HUES6 (cell line): ENCODE data around the gene MYLK4.

ENCODE experiments used
- H3K27ac ChIP-seq: 2 replicates; pipeline ENCODE4 v1.7.0; 2013; ENCODE audit warnings: low read depth, mild to moderate bottlenecking, low read length, inconsistent platforms
- H3K27me3 ChIP-seq: 2 replicates; pipeline ENCODE4 v1.6.1; 2013; ENCODE audit warnings: low read length; ENCODE audit not compliant: control insufficient read depth, insufficient read depth
- H3K36me3 ChIP-seq: 2 replicates; pipeline ENCODE4 v1.6.1; 2013; ENCODE audit warnings: low read length; ENCODE audit not compliant: control insufficient read depth, insufficient read depth
- H3K4me1 ChIP-seq: 2 replicates; pipeline ENCODE4 v1.6.1; 2013; ENCODE audit warnings: low read length; ENCODE audit not compliant: control insufficient read depth, insufficient read depth
- H3K4me3 ChIP-seq: 2 replicates; pipeline ENCODE4 v1.5.1; 2013; ENCODE audit warnings: low read depth, low read length
- H3K9ac ChIP-seq: one replicate; pipeline ENCODE4 v1.6.1; 2013; ENCODE audit warnings: mild to moderate bottlenecking, low read length
- H3K9me3 ChIP-seq: 2 replicates; pipeline ENCODE4 v1.6.1; 2013; ENCODE audit warnings: low read depth, low read length; ENCODE audit not compliant: control insufficient read depth, insufficient read depth

MYLK4 gene

DNA sequence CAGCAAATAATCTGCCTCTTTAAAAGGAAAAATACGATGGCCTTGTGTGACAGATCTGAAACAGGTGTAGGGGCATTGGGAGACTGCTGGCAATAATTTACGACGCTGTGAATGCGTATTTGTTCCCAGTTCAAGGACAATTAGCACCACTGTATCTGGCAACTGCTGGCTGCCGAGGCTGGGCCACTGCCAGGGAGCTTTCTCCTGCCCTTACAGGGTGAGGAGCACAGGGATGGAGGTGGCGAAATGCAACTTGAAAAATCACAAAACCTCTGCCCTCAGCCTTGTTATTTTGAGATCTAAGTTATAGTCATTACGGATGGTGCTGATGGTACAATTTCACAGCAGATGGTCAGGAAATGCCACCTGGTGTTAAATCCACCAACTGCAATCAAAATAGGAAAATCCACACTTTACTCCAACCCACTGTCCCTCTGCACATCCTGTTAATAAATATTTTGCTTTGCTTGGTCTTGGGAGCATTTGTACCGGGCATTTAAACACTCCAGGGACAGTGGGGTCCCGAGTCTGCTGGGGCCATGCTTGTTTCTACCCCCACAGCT lies 6.4 kb downstream of the MYLK4 start:
- Histone ChIP-seq H3K4me3 (no peak overlapping the region), H3K36me3 (no peaks in the 10 kb centered on the region), H3K9ac (no peak overlapping the region), H3K9me3 (no peaks in the 10 kb centered on the region), H3K27me3 (no peaks in the 10 kb centered on the region), H3K4me1 (peaks cover 22% of the 10 kb centered on the region), H3K27ac (no peak overlapping the region)

- no peak overlapping the region for H3K4me3 ChIP-seq
- H3K4me1 ChIP-seq = peaks cover 22% of the 10 kb centered on the region
- no peak overlapping the region for H3K27ac ChIP-seq
- H3K9ac ChIP-seq = no peak overlapping the region
- H3K27me3 ChIP-seq = no peaks in the 10 kb centered on the region
- no peaks in the 10 kb centered on the region for H3K9me3 ChIP-seq
- H3K36me3 ChIP-seq = no peaks in the 10 kb centered on the region
These were observed 7.2 kb downstream of the MYLK4 start for GRCh38 chr6:2743280-2744208.

DNA sequence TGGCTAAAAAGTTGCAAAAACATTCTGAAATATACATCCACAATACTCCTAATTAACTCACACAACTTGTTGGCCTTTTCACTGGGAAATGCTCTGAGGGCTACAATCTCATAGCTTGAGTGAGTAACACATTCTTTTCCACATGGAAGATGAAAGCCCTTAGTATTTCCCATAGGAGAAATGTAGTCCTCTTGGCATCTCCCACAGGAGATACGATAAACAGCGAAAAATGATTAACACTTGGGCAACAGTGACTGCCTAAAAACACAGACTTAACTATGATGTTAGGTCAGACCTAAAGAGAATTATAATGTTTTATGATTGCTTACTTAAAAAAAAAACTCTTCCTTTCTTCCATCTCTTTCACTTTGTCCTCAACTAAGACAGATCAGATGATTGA lies 9.0 kb downstream of the MYLK4 start:
- Histone ChIP-seq H3K9ac (no peak overlapping the region), H3K9me3 (no peaks in the 10 kb centered on the region), H3K4me3 (no peak overlapping the region), H3K36me3 (no peaks in the 10 kb centered on the region), H3K4me1 (peaks cover 24% of the 10 kb centered on the region), H3K27me3 (no peaks in the 10 kb centered on the region), H3K27ac (no peak overlapping the region)

GRCh38 chr6:2740581-2740980 lies 10.1 kb downstream of the MYLK4 start:
- Histone ChIP-seq H3K9ac (no peak overlapping the region), H3K4me3 (no peak overlapping the region), H3K36me3 (no peaks in the 10 kb centered on the region), H3K27me3 (no peaks in the 10 kb centered on the region), H3K4me1 (peaks cover 23% of the 10 kb centered on the region), H3K27ac (no peak overlapping the region), H3K9me3 (no peaks in the 10 kb centered on the region)

DNA sequence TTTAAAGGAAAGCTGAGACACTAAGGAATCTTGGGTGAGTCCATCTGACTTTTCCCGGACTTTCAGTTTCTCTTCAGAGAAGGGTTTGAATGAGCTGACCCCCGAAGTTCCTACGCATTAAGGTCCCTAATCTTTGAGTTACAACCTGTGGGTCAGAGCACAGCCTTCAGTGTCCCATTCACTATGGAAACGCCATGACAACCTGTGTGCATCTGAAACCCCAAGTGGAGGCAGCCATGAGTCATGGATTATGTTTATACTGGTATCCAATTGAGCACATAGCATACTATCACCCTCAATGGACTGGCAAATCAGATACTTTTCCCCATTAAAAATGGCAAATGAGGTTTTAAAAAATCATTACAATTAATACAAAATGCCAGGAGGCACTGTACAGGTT lies 11.4 kb downstream of the MYLK4 start:
- no peak overlapping the region for H3K27ac ChIP-seq
- H3K4me3 ChIP-seq = no peak overlapping the region

DNA sequence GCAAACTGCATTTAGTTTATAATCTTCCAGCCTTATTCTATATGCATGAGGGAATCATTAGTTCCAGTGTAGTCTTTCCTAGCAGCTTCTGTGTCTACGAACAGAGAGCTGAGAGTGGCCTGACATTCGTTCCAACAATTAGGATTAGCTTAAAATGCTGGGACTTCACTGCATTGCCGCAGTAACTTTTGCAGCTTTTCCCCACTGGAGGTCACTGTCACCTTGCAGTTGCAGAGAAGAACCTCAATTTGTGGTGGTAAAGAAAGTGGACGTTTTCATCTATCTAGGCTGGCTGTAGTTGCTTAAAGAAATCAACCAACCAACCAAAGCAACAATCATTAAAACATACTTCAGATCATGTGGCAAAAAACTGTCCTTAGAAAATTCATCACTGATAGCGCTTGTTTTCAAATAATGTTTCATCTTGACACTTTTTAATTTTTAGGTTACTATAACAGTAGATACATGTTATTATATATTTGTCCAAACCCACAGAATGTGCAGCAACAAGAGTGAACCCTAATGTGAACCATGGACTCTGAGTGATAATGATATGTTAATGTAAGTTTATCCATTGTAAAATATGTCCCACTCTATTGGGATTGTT lies 12.2 kb downstream of the MYLK4 start:
- Histone ChIP-seq H3K27me3 (no peaks in the 10 kb centered on the region), H3K9ac (no peak overlapping the region), H3K4me3 (no peak overlapping the region), H3K36me3 (no peaks in the 10 kb centered on the region), H3K27ac (no peak overlapping the region), H3K4me1 (peaks cover 27% of the 10 kb centered on the region), H3K9me3 (no peaks in the 10 kb centered on the region)

More for the DNA sequence above, 11.4 kb downstream of the MYLK4 start:
- Histone ChIP-seq H3K4me1 (peaks cover 28% of the 10 kb centered on the region), H3K36me3 (no peaks in the 10 kb centered on the region), H3K9ac (no peak overlapping the region), H3K27me3 (no peaks in the 10 kb centered on the region), H3K9me3 (no peaks in the 10 kb centered on the region)

- H3K27ac ChIP-seq = no peak overlapping the region
- no peaks in the 10 kb centered on the region for H3K27me3 ChIP-seq
- H3K4me3 ChIP-seq = no peak overlapping the region
- H3K36me3 ChIP-seq = no peaks in the 10 kb centered on the region
- H3K9me3 ChIP-seq = no peaks in the 10 kb centered on the region
- H3K4me1 ChIP-seq = peaks cover 24% of the 10 kb centered on the region
- no peak overlapping the region for H3K9ac ChIP-seq
These were observed 12.8 kb downstream of the MYLK4 start for GRCh38 chr6:2737885-2738284.

- no peaks in the 10 kb centered on the region for H3K27me3 ChIP-seq
- no peak overlapping the region for H3K27ac ChIP-seq
- H3K9ac ChIP-seq = no peak overlapping the region
- no peaks in the 10 kb centered on the region for H3K36me3 ChIP-seq
- H3K9me3 ChIP-seq = no peaks in the 10 kb centered on the region
- H3K4me1 ChIP-seq = peaks cover 47% of the 10 kb centered on the region
- no peak overlapping the region for H3K4me3 ChIP-seq
These were observed 16.1 kb downstream of the MYLK4 start for GRCh38 chr6:2734488-2735166.

DNA sequence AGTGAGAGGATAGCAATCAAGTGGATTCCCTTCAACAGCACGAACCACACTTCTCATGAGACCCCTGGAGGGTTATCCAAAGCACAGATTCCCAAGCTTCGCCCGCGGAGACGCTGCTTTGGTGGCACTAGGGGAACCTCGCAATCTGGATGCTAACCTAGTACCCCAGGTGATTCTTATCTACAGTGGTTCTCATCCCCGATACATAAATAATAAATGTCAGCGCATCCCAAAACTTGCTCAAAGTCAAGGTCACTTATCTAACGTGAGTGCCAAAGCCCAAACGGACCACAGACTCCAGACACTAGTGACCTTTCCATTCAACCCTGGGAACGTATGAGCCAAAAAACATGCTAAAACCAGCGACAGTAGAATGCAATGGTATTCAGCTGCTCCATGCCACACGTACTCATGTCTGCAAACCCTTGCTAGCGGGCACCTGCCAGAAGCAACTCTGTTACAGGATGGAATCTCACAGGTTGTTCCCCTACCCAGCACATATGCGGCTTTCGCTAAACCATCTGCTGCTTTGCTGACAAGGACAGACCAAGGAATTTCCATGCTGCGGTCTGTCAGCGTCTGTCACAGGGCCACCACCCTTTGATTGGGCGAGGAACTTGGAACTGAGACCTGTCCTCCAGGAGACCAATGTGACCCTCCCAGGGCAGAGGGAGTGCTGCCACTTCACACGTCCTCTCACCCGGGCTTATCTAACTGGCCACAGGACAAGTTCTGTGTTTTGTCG lies 16.8 kb downstream of the MYLK4 start:
- peaks cover 49% of the 10 kb centered on the region for H3K4me1 ChIP-seq
- no peak overlapping the region for H3K27ac ChIP-seq
- no peak overlapping the region for H3K9ac ChIP-seq
- H3K36me3 ChIP-seq = no peaks in the 10 kb centered on the region
- H3K27me3 ChIP-seq = no peaks in the 10 kb centered on the region
- no peaks in the 10 kb centered on the region for H3K9me3 ChIP-seq
- no peak overlapping the region for H3K4me3 ChIP-seq

DNA sequence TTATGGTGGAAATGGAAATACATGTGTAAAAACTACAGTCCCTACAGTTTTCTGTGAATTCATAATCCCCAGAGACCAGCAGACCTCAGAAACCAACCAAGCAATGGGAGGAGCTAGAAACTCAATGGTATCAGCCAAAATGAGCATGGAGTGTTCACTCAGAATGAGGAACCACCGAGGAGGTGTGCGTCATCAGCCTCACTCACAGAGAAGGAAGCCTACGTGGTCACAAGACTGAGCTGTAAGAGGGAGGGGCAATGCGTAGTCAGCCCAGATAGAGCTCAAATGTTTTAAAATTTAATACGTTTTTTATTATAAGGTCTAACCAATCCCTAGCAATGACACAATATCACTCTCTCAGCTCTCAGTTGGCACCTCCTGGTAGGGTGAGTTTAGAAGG lies 17.4 kb downstream of the MYLK4 start:
- no peak overlapping the region for H3K9ac ChIP-seq
- H3K27ac ChIP-seq = no peak overlapping the region
- H3K27me3 ChIP-seq = no peaks in the 10 kb centered on the region
- H3K36me3 ChIP-seq = no peaks in the 10 kb centered on the region
- H3K9me3 ChIP-seq = no peaks in the 10 kb centered on the region
- no peak overlapping the region for H3K4me3 ChIP-seq
- H3K4me1 ChIP-seq = peaks cover 51% of the 10 kb centered on the region
